Measurements from ENCODE around the gene FHAD1. TPM values are rescaled to one million over a fixed set of nuclear protein-coding genes. Genes with fewer than 3 reads are reported as not detected.

The FHAD1 gene
- total RNA-seq, 1 experiment from 2014 or later: 3.5 TPM

GRCh38 chr1:15326691-15327588 lies 79.9 kb downstream of the FHAD1 start (continued):
- TF ChIP-seq TCF7L2 (IDR thresholded peaks at IDR 0.05; ENCODE audit: borderline replicate concordance, extremely low read depth, insufficient read depth, insufficient read length): no peak
- TF ChIP-seq, protein P1, sequence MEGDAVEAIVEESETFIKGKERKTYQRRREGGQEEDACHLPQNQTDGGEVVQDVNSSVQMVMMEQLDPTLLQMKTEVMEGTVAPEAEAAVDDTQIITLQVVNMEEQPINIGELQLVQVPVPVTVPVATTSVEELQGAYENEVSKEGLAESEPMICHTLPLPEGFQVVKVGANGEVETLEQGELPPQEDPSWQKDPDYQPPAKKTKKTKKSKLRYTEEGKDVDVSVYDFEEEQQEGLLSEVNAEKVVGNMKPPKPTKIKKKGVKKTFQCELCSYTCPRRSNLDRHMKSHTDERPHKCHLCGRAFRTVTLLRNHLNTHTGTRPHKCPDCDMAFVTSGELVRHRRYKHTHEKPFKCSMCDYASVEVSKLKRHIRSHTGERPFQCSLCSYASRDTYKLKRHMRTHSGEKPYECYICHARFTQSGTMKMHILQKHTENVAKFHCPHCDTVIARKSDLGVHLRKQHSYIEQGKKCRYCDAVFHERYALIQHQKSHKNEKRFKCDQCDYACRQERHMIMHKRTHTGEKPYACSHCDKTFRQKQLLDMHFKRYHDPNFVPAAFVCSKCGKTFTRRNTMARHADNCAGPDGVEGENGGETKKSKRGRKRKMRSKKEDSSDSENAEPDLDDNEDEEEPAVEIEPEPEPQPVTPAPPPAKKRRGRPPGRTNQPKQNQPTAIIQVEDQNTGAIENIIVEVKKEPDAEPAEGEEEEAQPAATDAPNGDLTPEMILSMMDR (IDR thresholded peaks at IDR 0.05 in 2 of 3, conservative IDR thresholded peaks at IDR 0.05 in 1 of 3; ENCODE audit: borderline replicate concordance in 1 of 3, insufficient read depth in 1 of 3, low read depth in 2 of 3, low read length in 2 of 3): no peak
- TF ChIP-seq ELF1 (IDR thresholded peaks at IDR 0.05; ENCODE audit: borderline replicate concordance, low read depth): no peak
- no peak for TF ChIP-seq RAD21 (IDR thresholded peaks at IDR 0.05; ENCODE audit: low read depth)
- no peak for TF ChIP-seq FOSL1 (IDR thresholded peaks at IDR 0.05; ENCODE audit: low read depth)
- no peak for TF ChIP-seq SP1 (IDR thresholded peaks at IDR 0.05; ENCODE audit: low read depth)
- TF ChIP-seq CEBPB (IDR thresholded peaks at IDR 0.05; ENCODE audit: low read depth): no peak
- no peak for TF ChIP-seq SRF (IDR thresholded peaks at IDR 0.05; ENCODE audit: low read depth)

DNA sequence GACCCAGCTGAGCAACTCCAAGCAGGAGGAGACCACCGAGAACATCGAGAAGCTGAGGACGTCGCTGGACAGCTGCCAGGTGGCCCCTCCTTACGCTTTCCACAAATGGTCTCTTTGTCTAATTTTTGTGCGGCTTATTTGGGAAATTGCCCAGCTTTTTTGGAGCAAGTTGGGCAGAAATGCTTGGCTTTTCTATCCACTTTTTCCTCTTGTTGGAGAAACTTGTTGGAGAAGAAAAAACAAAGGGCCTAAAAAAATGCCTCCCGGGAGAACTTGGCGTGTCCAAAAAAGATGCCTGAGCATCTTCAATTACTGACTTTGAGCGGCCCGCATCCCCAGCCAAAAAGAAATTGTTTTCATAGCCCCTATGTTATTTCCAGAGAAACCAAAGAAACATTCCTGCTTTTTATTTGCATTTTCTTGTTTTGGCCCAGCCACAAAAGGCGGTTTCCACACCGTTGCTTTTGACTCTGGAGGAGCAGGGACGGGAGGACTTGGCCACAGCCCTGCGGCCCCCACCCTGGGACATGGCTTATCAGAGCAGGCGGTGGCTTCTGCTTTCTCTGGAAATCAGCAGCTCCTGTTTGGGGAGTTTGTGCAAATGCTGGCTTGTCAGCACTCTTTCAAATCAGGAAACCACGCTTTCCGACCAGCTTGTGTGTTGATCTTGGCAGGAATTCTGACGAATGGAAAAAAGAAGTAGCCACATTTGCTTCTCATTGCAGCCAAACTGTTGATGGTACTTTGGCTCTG lies 81.5 kb downstream of the FHAD1 start:
- TF ChIP-seq ZFX (IDR thresholded peaks at IDR 0.05) (no peak), EGR1 (IDR thresholded peaks at IDR 0.05; ENCODE audit: low read depth) (no peak), CEBPB (IDR thresholded peaks at IDR 0.05; ENCODE audit: low read depth) (no peak), JUND (IDR thresholded peaks at IDR 0.05) (no peak), EZH2phosphoT487 (IDR thresholded peaks at IDR 0.05; ENCODE audit: borderline replicate concordance) (no peak), SP1 (IDR thresholded peaks at IDR 0.05; ENCODE audit: low read depth) (no peak), ATF3 (IDR thresholded peaks at IDR 0.05) (no peak)
- Histone ChIP-seq H4K20me1 (ENCODE audit: insufficient read depth) (no peaks in the 10 kb centered on the region), H3K4me2 (ENCODE audit: low read length) (no peak overlapping the region), H3K4me3 (replicated peaks in 1 of 2; ENCODE audit: low read depth in 1 of 2, low read length in 2 of 2) (no peak overlapping the region), H2AFZ (ENCODE audit: low read depth, low read length, poor library complexity, severe bottlenecking) (no peak overlapping the region), H3K4me1 (ENCODE audit: control insufficient read depth in 1 of 2, insufficient read depth in 2 of 2, low read length in 2 of 2) (peaks cover 0 to 20% of the 10 kb centered on the region in 2 experiments; a peak in 2 of 4 replicates), H3K9ac (ENCODE audit: low read length) (no peak overlapping the region), H3K79me2 (ENCODE audit: insufficient read depth, low read length) (no peaks in the 10 kb centered on the region), H3K9me3 (ENCODE audit: control insufficient read depth in 1 of 2, insufficient read depth in 1 of 2, low read depth in 1 of 2, low read length in 2 of 2) (no peaks in the 10 kb centered on the region), H3K27ac (ENCODE audit: low read depth, low read length) (no peak overlapping the region), H3K9me2 (ENCODE audit: insufficient read depth) (no peaks in the 10 kb centered on the region), H3K27me3 (ENCODE audit: insufficient read depth, low read length) (no peaks in the 10 kb centered on the region), H3K36me3 (ENCODE audit: control insufficient read depth in 1 of 2, insufficient read depth in 2 of 2, low read length in 2 of 2) (no peaks in the 10 kb centered on the region)
- RAD21 ChIA-PET (ENCODE audit: low non-redundant PET in 1 of 2, low total read pairs in 2 of 2, uncharacterized antibody in 2 of 2, unreplicated experiment in 2 of 2): no interaction called here
- intact Hi-C loops (cut with micrococcal nuclease): no loop called here
- no TSS peak for BruUV-seq (replicated peaks)
- POLR2A ChIA-PET: no interaction called here
- no peak for ATAC-seq
- CTCF ChIA-PET: no interaction called here
- no peak for DNase-seq (ENCODE audit: low read depth, low spot score)

Measured in HCT116 (cell line).